WTC11 (cell line): Measurements from ENCODE around the gene STRADA. TPM values are rescaled to one million over a fixed set of nuclear protein-coding genes. Genes with fewer than 3 reads are reported as not detected.

ENCODE experiments used
- ATAC-seq: fragments of 200-7000 bp; cut with Tn5 transposase; 2 replicates; pipeline ENCODE4 v1.10.0; 2021; ENCODE audit warnings: mild to moderate bottlenecking, moderate library complexity
- CTCF ChIA-PET: fragments of 300-600 bp; sonication (Branson Sonifier 250); formaldehyde crosslinking; loops from one replicate; lab custom pipeline; 2021; ENCODE audit warnings: antibody characterized with exemption; lab: Charles Lee
- POLR2A ChIA-PET: fragments of 350-600 bp; sonication (Branson Sonifier 250); formaldehyde crosslinking; loops from one replicate; lab custom pipeline; 2021; ENCODE audit warnings: antibody characterized with exemption; lab: Charles Lee
- DNase-seq: peaks from one replicate; pipeline ENCODE4 v3.0.0; 2021; ENCODE audit warnings: low spot score
- H3K27ac Mint-ChIP-seq: 2 replicates; pipeline ENCODE4 v1.8.0; 2021; ENCODE audit warnings: mixed read lengths
- H3K27me3 Mint-ChIP-seq: 2 replicates; pipeline ENCODE4 v1.8.0; 2021; ENCODE audit warnings: low read depth, mild to moderate bottlenecking, moderate library complexity, mixed read lengths
- H3K36me3 Mint-ChIP-seq: 2 replicates; pipeline ENCODE4 v1.8.0; 2021; ENCODE audit warnings: mixed read lengths
- H3K4me1 Mint-ChIP-seq: 2 replicates; pipeline ENCODE4 v1.8.0; 2022; ENCODE audit warnings: mixed read lengths
- H3K4me3 Mint-ChIP-seq: 2 replicates; pipeline ENCODE4 v1.8.0; 2021; ENCODE audit warnings: mild to moderate bottlenecking, moderate library complexity, mixed read lengths
- H3K9me3 Mint-ChIP-seq: 2 replicates; pipeline ENCODE4 v1.8.0; 2021; ENCODE audit warnings: mixed read lengths
- ATF1 ChIP-seq: sonication (generic); formaldehyde crosslinking; IDR thresholded peaks from 2 replicates; pipeline ENCODE4 v1.8.1; 2023; ENCODE audit warnings: mild to moderate bottlenecking, moderate library complexity, missing genetic modification reagents
- ELF4 ChIP-seq: sonication (generic); formaldehyde crosslinking; IDR thresholded peaks from 2 replicates; pipeline ENCODE4 v1.8.1; 2022; ENCODE audit warnings: low read depth, mild to moderate bottlenecking, moderate library complexity, missing genetic modification reagents
- ETV6 ChIP-seq: sonication (generic); formaldehyde crosslinking; IDR thresholded peaks from 2 replicates; pipeline ENCODE4 v1.8.1; 2022; ENCODE audit warnings: mild to moderate bottlenecking, missing genetic modification reagents
- GABPB1 ChIP-seq: sonication (generic); formaldehyde crosslinking; IDR thresholded peaks from 2 replicates; pipeline ENCODE4 v1.8.1; 2023; ENCODE audit warnings: mild to moderate bottlenecking, missing genetic modification reagents
- GRHL2 ChIP-seq: fragments of 250-450 bp; sonication (Bioruptor Pico); IDR thresholded peaks from 2 replicates; pipeline ENCODE4 v1.8.0; 2022; ENCODE audit warnings: mild to moderate bottlenecking, moderate library complexity; ENCODE audit not compliant: insufficient replicate concordance, severe bottlenecking
- NR3C1 ChIP-seq: sonication (generic); formaldehyde crosslinking; conservative IDR thresholded peaks from 2 replicates; pipeline ENCODE4 v1.8.1; 2023; ENCODE audit warnings: low read depth, mild to moderate bottlenecking, missing genetic modification reagents
- OVOL2 ChIP-seq: fragments of 250-450 bp; sonication (Bioruptor Pico); IDR thresholded peaks from 2 replicates; pipeline ENCODE4 v1.9.0; 2021; ENCODE audit warnings: mild to moderate bottlenecking, borderline replicate concordance
- PRRX2 ChIP-seq: fragments of 250-450 bp; sonication (Bioruptor Pico); IDR thresholded peaks from 2 replicates; pipeline ENCODE4 v1.8.0; 2021; ENCODE audit warnings: mild to moderate bottlenecking
- SMAD3 ChIP-seq: sonication (generic); formaldehyde crosslinking; IDR thresholded peaks from 2 replicates; pipeline ENCODE4 v1.8.0; 2022; ENCODE audit warnings: missing genetic modification reagents, mild to moderate bottlenecking, borderline replicate concordance
- TP53 ChIP-seq: sonication (generic); formaldehyde crosslinking; IDR thresholded peaks from 2 replicates; pipeline ENCODE4 v1.8.1; 2023; ENCODE audit warnings: mild to moderate bottlenecking, missing genetic modification reagents
- ZNF232 ChIP-seq: sonication (generic); formaldehyde crosslinking; IDR thresholded peaks from 2 replicates; pipeline ENCODE4 v1.8.0; 2022; ENCODE audit warnings: mild to moderate bottlenecking, missing genetic modification reagents
- ZNF317 ChIP-seq: sonication (generic); formaldehyde crosslinking; IDR thresholded peaks from 2 replicates; pipeline ENCODE4 v1.8.1; 2023; ENCODE audit warnings: low read depth, mild to moderate bottlenecking, moderate library complexity, missing genetic modification reagents, borderline replicate concordance
- total RNA-seq: library from RNA; stranded (reverse); gene quantifications from 3 replicates; pipeline ENCODE4 v1.2.3, GENCODE V29; 2021
- TF ChIP-seq, protein P1 (sequence below): sonication (generic); formaldehyde crosslinking; IDR thresholded peaks from 2 replicates; pipeline ENCODE4 v1.8.0; 2023; ENCODE audit warnings: mild to moderate bottlenecking, missing genetic modification reagents
- TF ChIP-seq, protein P2 (sequence below): sonication (generic); formaldehyde crosslinking; IDR thresholded peaks from 2 replicates; pipeline ENCODE4 v1.8.1; 2023; ENCODE audit warnings: mild to moderate bottlenecking, missing genetic modification reagents, moderate library complexity
- TF ChIP-seq, protein P3 (sequence below): sonication (generic); formaldehyde crosslinking; IDR thresholded peaks from 2 replicates; pipeline ENCODE4 v1.8.1; 2022; ENCODE audit warnings: low read depth, missing genetic modification reagents, borderline replicate concordance
- TF ChIP-seq, protein P4 (sequence below): sonication (generic); formaldehyde crosslinking; IDR thresholded peaks from 2 replicates; pipeline ENCODE4 v1.8.1; 2023; ENCODE audit warnings: mild to moderate bottlenecking, missing genetic modification reagents, moderate library complexity
- TF ChIP-seq, protein P5 (sequence below): fragments of 250-450 bp; sonication (Bioruptor Pico); IDR thresholded peaks from 2 replicates; pipeline ENCODE4 v2.1.2; 2022; ENCODE audit warnings: mild to moderate bottlenecking, moderate library complexity
- TF ChIP-seq, protein P6 (sequence below): fragments of 250-450 bp; sonication (Bioruptor Pico); conservative IDR thresholded peaks from 2 replicates; pipeline ENCODE4 v1.9.0; 2021; ENCODE audit warnings: mild to moderate bottlenecking
- TF ChIP-seq, protein P7 (sequence below): sonication (generic); formaldehyde crosslinking; IDR thresholded peaks from 2 replicates; pipeline ENCODE4 v1.8.0; 2022; ENCODE audit warnings: mild to moderate bottlenecking, missing genetic modification reagents
- TF ChIP-seq, protein P8 (sequence below): sonication (generic); formaldehyde crosslinking; IDR thresholded peaks from 2 replicates; pipeline ENCODE4 v1.8.0; 2022; ENCODE audit warnings: missing genetic modification reagents
- TF ChIP-seq, protein P9 (sequence below): fragments of 200-600 bp; IDR thresholded peaks from 2 replicates; pipeline ENCODE4 v1.8.0; 2022; ENCODE audit warnings: antibody characterized with exemption

STRADA gene
- total RNA-seq, 1 experiment from 2014 or later, result 36.6 TPM

DNA sequence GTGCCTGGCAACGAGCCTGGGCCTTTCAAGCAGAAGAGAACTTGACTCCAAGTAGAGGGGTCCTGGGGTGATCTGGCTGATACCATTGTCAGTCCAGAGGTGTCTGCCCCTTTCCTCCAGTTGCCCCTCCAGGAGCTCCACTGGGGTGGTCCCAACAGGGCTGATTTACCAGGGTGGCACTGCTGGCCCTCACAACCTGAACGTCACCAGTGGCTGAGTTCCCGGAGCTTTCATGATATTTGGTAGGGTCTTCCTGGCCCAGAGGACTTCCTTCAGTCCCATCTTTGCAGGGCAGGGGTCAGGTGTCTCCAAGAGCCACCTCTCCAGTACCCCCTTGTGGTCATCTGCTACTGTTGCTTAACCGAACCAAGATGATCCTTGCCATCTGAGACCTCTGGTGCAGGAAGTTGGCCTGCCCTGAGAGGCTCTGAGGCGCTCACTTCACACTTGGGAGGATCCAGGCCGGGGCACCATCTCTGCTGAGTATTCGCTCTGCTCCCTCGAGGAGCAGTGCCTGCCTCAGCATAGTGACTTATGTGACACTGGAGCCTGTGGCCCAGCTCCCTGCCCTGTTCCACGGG, 45.1 kb downstream of the STRADA start:
- peak overlapping the region; percentile 70 for H3K27ac Mint-ChIP-seq
- CTCF ChIA-PET, result interaction anchor here (0.6 to 2.6 kb wide), 14 partner anchors 9 to 271 kb away, joined by 3 to 19 read pairs (median 4); partner anchors contain the start of gene MAP3K3
- H3K4me3 Mint-ChIP-seq, result peak overlapping the region; percentile 25; the same call in 1 of the 2 replicates
- peaks cover 5% of the 10 kb centered on the region for H3K36me3 Mint-ChIP-seq
- peaks cover 3% of the 10 kb centered on the region; the same call in 1 of the 2 replicates for H3K27me3 Mint-ChIP-seq
- ATAC-seq, result peak; percentile 38
- POLR2A ChIA-PET, result no interaction called here
- peak; percentile 56 for DNase-seq
- peaks cover 38% of the 10 kb centered on the region for H3K4me1 Mint-ChIP-seq
- no peaks in the 10 kb centered on the region for H3K9me3 Mint-ChIP-seq
- 0 out of 2 replicates have a peak, but pooled peaks have one; percentile 29 for TF ChIP-seq SMAD3 (CRISPR knock-in tag)
- TF ChIP-seq ZNF232 (CRISPR knock-in tag), result no peak
- TF ChIP-seq, protein P1, sequence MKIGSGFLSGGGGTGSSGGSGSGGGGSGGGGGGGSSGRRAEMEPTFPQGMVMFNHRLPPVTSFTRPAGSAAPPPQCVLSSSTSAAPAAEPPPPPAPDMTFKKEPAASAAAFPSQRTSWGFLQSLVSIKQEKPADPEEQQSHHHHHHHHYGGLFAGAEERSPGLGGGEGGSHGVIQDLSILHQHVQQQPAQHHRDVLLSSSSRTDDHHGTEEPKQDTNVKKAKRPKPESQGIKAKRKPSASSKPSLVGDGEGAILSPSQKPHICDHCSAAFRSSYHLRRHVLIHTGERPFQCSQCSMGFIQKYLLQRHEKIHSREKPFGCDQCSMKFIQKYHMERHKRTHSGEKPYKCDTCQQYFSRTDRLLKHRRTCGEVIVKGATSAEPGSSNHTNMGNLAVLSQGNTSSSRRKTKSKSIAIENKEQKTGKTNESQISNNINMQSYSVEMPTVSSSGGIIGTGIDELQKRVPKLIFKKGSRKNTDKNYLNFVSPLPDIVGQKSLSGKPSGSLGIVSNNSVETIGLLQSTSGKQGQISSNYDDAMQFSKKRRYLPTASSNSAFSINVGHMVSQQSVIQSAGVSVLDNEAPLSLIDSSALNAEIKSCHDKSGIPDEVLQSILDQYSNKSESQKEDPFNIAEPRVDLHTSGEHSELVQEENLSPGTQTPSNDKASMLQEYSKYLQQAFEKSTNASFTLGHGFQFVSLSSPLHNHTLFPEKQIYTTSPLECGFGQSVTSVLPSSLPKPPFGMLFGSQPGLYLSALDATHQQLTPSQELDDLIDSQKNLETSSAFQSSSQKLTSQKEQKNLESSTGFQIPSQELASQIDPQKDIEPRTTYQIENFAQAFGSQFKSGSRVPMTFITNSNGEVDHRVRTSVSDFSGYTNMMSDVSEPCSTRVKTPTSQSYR (CRISPR knock-in tag), result no peak
- TF ChIP-seq, protein P2, sequence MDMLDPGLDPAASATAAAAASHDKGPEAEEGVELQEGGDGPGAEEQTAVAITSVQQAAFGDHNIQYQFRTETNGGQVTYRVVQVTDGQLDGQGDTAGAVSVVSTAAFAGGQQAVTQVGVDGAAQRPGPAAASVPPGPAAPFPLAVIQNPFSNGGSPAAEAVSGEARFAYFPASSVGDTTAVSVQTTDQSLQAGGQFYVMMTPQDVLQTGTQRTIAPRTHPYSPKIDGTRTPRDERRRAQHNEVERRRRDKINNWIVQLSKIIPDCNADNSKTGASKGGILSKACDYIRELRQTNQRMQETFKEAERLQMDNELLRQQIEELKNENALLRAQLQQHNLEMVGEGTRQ (CRISPR knock-in tag), result peak; percentile 42; the same call in 1 of the 2 replicates
- TF ChIP-seq, protein P3, sequence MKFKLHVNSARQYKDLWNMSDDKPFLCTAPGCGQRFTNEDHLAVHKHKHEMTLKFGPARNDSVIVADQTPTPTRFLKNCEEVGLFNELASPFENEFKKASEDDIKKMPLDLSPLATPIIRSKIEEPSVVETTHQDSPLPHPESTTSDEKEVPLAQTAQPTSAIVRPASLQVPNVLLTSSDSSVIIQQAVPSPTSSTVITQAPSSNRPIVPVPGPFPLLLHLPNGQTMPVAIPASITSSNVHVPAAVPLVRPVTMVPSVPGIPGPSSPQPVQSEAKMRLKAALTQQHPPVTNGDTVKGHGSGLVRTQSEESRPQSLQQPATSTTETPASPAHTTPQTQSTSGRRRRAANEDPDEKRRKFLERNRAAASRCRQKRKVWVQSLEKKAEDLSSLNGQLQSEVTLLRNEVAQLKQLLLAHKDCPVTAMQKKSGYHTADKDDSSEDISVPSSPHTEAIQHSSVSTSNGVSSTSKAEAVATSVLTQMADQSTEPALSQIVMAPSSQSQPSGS, result no peak
- TF ChIP-seq PRRX2, result no peak
- TF ChIP-seq NR3C1 (CRISPR knock-in tag), result no peak
- TF ChIP-seq ETV6 (CRISPR knock-in tag), result 0 out of 2 replicates have a peak, but pooled peaks have one; percentile 27
- TF ChIP-seq ELF4 (CRISPR knock-in tag), result no peak
- TF ChIP-seq, protein P4, sequence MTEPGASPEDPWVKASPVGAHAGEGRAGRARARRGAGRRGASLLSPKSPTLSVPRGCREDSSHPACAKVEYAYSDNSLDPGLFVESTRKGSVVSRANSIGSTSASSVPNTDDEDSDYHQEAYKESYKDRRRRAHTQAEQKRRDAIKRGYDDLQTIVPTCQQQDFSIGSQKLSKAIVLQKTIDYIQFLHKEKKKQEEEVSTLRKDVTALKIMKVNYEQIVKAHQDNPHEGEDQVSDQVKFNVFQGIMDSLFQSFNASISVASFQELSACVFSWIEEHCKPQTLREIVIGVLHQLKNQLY, result no peak
- no peak for TF ChIP-seq OVOL2
- TF ChIP-seq, protein P5, sequence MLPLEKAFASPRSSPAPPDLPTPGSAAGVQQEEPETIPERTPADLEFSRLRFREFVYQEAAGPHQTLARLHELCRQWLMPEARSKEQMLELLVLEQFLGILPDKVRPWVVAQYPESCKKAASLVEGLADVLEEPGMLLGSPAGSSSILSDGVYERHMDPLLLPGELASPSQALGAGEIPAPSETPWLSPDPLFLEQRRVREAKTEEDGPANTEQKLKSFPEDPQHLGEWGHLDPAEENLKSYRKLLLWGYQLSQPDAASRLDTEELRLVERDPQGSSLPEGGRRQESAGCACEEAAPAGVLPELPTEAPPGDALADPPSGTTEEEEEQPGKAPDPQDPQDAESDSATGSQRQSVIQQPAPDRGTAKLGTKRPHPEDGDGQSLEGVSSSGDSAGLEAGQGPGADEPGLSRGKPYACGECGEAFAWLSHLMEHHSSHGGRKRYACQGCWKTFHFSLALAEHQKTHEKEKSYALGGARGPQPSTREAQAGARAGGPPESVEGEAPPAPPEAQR, result no peak
- TF ChIP-seq, protein P6, sequence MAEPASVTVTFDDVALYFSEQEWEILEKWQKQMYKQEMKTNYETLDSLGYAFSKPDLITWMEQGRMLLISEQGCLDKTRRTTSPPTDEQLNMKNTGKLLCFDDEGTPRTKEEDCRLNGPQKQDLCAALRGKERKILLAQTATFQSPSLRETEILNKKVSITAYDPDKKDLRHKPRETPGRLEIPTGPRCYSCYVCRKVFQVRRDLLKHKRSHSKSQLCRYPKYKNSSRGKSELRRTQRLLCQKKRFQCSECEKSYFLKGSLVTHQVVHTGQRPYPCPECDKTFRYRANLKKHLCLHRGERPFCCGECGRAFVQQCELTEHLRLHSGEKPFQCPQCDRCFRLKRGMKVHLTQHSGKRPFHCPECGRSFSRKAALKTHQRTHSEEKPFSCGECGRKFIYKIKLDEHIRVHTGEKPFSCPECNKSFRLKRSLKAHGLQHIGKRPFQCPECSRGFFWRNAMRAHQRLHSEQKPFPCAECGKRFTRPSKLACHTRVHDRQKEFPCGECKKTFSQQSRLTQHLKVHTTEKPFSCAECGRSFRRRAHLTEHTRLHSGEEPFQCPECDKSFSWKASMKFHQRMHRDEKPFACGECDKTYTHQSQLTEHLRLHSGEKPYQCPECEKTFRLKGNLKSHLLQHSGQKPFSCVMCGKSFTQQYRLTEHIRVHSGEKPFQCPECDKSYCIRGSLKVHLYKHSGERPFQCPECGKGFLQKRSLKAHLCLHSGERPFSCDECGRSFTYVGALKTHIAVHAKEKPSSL (CRISPR knock-in tag), result no peak
- TF ChIP-seq ZNF317, result no peak
- TF ChIP-seq, protein P7, sequence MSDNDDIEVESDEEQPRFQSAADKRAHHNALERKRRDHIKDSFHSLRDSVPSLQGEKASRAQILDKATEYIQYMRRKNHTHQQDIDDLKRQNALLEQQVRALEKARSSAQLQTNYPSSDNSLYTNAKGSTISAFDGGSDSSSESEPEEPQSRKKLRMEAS (CRISPR knock-in tag), result no peak
- TF ChIP-seq ATF1, result no peak
- no peak for TF ChIP-seq TP53 (CRISPR knock-in tag)
- TF ChIP-seq, protein P8, sequence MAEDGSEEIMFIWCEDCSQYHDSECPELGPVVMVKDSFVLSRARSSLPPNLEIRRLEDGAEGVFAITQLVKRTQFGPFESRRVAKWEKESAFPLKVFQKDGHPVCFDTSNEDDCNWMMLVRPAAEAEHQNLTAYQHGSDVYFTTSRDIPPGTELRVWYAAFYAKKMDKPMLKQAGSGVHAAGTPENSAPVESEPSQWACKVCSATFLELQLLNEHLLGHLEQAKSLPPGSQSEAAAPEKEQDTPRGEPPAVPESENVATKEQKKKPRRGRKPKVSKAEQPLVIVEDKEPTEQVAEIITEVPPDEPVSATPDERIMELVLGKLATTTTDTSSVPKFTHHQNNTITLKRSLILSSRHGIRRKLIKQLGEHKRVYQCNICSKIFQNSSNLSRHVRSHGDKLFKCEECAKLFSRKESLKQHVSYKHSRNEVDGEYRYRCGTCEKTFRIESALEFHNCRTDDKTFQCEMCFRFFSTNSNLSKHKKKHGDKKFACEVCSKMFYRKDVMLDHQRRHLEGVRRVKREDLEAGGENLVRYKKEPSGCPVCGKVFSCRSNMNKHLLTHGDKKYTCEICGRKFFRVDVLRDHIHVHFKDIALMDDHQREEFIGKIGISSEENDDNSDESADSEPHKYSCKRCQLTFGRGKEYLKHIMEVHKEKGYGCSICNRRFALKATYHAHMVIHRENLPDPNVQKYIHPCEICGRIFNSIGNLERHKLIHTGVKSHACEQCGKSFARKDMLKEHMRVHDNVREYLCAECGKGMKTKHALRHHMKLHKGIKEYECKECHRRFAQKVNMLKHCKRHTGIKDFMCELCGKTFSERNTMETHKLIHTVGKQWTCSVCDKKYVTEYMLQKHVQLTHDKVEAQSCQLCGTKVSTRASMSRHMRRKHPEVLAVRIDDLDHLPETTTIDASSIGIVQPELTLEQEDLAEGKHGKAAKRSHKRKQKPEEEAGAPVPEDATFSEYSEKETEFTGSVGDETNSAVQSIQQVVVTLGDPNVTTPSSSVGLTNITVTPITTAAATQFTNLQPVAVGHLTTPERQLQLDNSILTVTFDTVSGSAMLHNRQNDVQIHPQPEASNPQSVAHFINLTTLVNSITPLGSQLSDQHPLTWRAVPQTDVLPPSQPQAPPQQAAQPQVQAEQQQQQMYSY (CRISPR knock-in tag), result no peak
- TF ChIP-seq GRHL2 (CRISPR knock-in tag), result no peak
- no peak for TF ChIP-seq GABPB1 (CRISPR knock-in tag)
- TF ChIP-seq, protein P9, sequence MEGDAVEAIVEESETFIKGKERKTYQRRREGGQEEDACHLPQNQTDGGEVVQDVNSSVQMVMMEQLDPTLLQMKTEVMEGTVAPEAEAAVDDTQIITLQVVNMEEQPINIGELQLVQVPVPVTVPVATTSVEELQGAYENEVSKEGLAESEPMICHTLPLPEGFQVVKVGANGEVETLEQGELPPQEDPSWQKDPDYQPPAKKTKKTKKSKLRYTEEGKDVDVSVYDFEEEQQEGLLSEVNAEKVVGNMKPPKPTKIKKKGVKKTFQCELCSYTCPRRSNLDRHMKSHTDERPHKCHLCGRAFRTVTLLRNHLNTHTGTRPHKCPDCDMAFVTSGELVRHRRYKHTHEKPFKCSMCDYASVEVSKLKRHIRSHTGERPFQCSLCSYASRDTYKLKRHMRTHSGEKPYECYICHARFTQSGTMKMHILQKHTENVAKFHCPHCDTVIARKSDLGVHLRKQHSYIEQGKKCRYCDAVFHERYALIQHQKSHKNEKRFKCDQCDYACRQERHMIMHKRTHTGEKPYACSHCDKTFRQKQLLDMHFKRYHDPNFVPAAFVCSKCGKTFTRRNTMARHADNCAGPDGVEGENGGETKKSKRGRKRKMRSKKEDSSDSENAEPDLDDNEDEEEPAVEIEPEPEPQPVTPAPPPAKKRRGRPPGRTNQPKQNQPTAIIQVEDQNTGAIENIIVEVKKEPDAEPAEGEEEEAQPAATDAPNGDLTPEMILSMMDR, result peak; percentile 41
